Esophagus (tissue), 2 donors: ENCODE results near the gene GIT2. TPM values are rescaled to one million over a fixed set of nuclear protein-coding genes. Genes with fewer than 3 reads are reported as not detected.
A peak's percentile ranks its signal among the peaks of the same experiment; 100 is the strongest.

Source experiments
- H3K27ac ChIP-seq, 2 donors: one replicate each; pipeline ENCODE4 v1.5.1; 2013; ENCODE audit warnings: low read depth in 2 of 2, mild to moderate bottlenecking in 2 of 2, inconsistent platforms in 1 of 2, low read length in 1 of 2, moderate library complexity in 1 of 2
- H3K27me3 ChIP-seq, 2 donors: one replicate each; pipeline ENCODE4 v1.6.1; 2013; ENCODE audit warnings: low read length in 2 of 2, control low read depth in 1 of 2, mild to moderate bottlenecking in 1 of 2; ENCODE audit not compliant: insufficient read depth in 2 of 2, control insufficient read depth in 1 of 2
- H3K36me3 ChIP-seq, 2 donors: one replicate each; pipeline ENCODE4 v1.6.1; 2013; ENCODE audit warnings: low read length in 1 of 2; ENCODE audit not compliant: control insufficient read depth in 2 of 2, insufficient read depth in 2 of 2
- H3K4me1 ChIP-seq, 2 donors: one replicate each; pipeline ENCODE4 v1.6.1; 2013; ENCODE audit warnings: low read length in 1 of 2; ENCODE audit not compliant: control insufficient read depth in 2 of 2, insufficient read depth in 2 of 2
- H3K4me3 ChIP-seq, 2 donors: one replicate each; pipeline ENCODE4 v1.5.1; 2013; ENCODE audit warnings: low read length in 2 of 2, mild to moderate bottlenecking in 2 of 2, low read depth in 1 of 2, moderate library complexity in 1 of 2
- H3K9me3 ChIP-seq, 2 donors: one replicate each; pipeline ENCODE4 v1.6.1; 2013; ENCODE audit warnings: mild to moderate bottlenecking in 2 of 2, low read depth in 1 of 2, low read length in 1 of 2, moderate library complexity in 1 of 2; ENCODE audit not compliant: control insufficient read depth in 2 of 2, insufficient read depth in 1 of 2
- WGBS, 2 donors: extraction: QIAGEN DNeasy Blood & Tissue Kit; methylation state at CpG; one replicate each; pipeline ENCODE4 v1.1.7; 2013; 5-methylcytosine and 5-hydroxymethylcytosine counted together
- polyA plus RNA-seq, 2 donors: library from polyadenylated mRNA; stranded (reverse); fragments of 200-250 nt; gene quantifications; one replicate each; pipeline ENCODE4 v1.2.3, GENCODE V29; 2013
- donor health status: healthy with polysubstance abuse.
- donor health status: Bipolar disorder and iron deficiency.

GIT2 gene
- polyA plus RNA-seq, 2 donors, result 7.4 to 10.6 TPM

DNA sequence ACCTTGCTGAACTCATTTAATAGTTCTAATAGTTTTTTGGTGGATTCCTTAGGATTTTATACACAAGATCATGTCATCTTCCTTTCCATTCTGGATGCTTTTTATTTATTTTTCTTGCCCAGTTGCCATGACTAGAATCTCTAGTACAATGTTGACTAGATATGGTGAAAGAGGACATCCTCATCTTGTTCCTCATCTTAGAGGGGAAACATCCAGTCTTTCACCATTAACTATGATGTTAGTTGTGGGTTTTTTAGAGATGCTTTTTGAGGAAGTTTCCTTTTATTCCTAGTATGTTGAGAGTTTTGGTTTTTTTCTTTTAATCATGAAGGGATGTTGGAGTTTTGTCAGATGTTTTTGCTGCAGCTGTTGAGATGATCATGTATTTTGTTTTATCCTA lies 11.7 kb upstream of the GIT2 start:
- Histone ChIP-seq H3K27ac (no peak overlapping the region), H3K27me3 (no peaks in the 10 kb centered on the region), H3K4me1 (peaks cover 0 to 2% of the 10 kb centered on the region in 2 donors), H3K9me3 (no peaks in the 10 kb centered on the region), H3K36me3 (peaks cover 0 to 3% of the 10 kb centered on the region in 2 donors), H3K4me3 (no peak overlapping the region)

DNA sequence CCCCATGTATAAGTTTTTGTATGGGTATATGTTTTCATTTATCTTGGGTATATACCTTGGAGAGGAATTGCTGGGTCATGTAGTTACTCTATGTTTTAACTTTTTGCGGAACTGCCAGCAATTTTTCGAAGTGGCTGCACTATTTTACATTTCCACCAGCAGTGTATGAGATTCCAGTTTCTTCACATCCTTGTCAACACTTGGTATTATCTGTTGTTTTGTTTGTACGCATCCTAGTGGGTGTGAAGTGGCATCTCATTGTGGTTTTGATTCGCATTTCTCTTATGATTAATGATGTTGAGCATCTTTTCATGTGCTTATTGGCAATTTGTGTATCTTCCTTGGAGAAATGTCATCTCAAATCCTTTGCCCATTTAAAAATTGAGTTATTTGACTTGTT lies 9.9 kb upstream of the GIT2 start:
- no peaks in the 10 kb centered on the region for H3K27me3 ChIP-seq
- H3K4me3 ChIP-seq, result no peak overlapping the region
- no peak overlapping the region for H3K27ac ChIP-seq
- H3K4me1 ChIP-seq, result peaks cover 0 to 2% of the 10 kb centered on the region in 2 donors
- no peaks in the 10 kb centered on the region for H3K9me3 ChIP-seq
- 95 to 97% methylated on average over 4 of the region's 4 CpGs for WGBS, 2 donors
- H3K36me3 ChIP-seq, result no peaks in the 10 kb centered on the region

DNA sequence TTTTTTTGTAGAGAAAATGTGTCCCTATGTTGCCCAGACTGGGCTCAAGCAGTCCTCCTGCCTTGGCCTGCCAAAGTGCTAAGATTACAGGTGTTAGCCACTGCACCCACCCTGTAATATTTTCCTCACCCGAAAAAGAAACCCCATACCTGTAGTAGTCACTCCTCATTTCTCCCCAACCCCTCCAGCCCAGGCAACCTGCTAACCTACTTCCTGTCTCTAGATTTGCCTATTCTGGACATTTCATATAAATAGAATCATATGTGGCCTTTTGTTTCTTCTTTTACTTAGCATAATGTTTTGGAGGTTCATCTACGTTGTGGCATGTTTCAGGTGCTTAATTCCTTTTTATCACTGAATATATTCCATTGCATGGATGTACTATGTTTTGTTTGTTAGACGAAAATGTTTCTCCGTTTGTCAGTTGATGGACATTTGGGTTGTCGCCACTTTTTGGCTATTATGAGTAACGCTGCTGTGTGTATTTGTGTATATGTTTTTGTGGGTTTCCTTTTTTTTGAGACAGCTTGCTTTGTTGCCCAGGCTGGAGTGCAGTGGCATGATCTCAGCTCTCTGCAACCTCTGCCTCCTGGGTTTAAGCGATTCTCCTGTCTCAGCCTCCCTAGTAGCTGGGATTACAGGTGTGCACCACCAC lies 9.3 kb upstream of the GIT2 start:
- H3K27ac ChIP-seq, result no peak overlapping the region
- H3K9me3 ChIP-seq, result no peaks in the 10 kb centered on the region
- no peaks in the 10 kb centered on the region for H3K27me3 ChIP-seq
- peaks cover 0 to 2% of the 10 kb centered on the region in 2 donors for H3K4me1 ChIP-seq
- H3K36me3 ChIP-seq, result no peaks in the 10 kb centered on the region
- 89% methylated on average over 7 of the region's 7 CpGs for WGBS, 2 donors
- H3K4me3 ChIP-seq, result no peak overlapping the region

DNA sequence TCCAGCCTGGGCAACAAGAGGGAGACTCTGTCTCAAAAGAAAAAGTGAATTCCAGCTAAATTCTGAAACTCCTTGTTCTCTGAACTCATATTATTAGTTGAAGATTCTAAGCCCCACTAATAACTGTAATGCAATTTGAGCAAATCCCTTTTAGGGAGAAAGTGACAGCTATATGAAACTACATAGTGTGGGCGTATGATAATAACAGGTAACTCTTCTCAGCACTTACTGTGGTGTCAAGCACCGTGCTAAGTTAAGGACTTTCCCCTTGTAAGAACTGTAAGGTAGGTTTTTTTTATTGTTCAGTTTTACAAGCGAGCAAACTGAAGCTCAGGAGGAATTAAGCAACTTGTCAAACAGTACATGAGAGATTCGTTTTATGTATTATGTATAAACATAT lies 8.4 kb upstream of the GIT2 start:
- no peak overlapping the region for H3K27ac ChIP-seq
- WGBS, 2 donors, result 57 to 73% methylated on average over 4 of the region's 4 CpGs

DNA sequence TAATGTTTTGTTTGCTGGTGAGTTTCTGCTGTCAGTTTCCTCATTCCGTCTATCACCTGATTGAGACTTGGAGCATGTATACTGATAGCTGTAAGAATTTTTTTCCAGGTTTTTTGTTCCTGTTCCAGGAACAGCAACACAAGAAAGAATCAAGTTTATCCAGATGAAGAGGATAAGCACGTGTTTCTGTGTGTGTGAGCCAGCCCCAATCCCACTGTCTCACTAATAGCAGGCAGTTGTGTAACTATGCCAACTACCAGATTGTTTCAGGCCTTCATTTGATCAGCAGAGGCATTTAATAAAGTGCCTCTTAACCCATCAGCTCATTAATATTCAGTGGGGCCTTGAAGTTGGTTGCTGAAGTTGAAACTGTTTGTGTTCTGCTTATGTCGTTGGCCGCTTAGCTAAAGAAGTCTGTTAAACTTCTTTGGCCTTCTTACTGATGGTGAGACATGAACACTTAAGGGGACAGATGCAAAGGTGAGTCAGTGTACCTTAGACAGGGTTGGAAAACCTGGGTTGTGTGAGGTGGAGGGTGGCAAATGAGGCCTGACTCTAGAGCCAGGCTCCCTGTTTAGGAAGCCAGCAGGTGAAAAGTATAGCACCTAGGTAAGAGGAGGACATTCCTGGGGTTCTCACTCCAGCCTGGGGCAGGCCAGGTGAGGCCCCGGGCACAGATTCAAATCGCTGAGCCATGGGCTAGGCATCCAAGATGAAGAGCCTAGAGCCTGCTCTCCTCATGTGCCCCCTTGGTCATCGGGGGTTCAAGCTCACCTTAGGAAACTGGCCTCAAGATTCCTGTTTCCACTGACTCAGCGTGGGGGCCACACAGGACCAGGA lies 6.7 kb upstream of the GIT2 start:
- no peaks in the 10 kb centered on the region for H3K36me3 ChIP-seq
- 74 to 79% methylated on average over 8 of the region's 8 CpGs for WGBS, 2 donors
- H3K27me3 ChIP-seq, result no peaks in the 10 kb centered on the region
- H3K27ac ChIP-seq, result peak overlapping the region in 1 of 2 donors; percentile 37
- no peaks in the 10 kb centered on the region for H3K9me3 ChIP-seq
- H3K4me3 ChIP-seq, result no peak overlapping the region
- H3K4me1 ChIP-seq, result peaks cover 0 to 2% of the 10 kb centered on the region in 2 donors

More for the DNA sequence above, 8.4 kb upstream of the GIT2 start:
- Histone ChIP-seq H3K27me3 (no peaks in the 10 kb centered on the region), H3K36me3 (no peaks in the 10 kb centered on the region), H3K4me1 (peaks cover 0 to 2% of the 10 kb centered on the region in 2 donors), H3K4me3 (no peak overlapping the region), H3K9me3 (no peaks in the 10 kb centered on the region)

DNA sequence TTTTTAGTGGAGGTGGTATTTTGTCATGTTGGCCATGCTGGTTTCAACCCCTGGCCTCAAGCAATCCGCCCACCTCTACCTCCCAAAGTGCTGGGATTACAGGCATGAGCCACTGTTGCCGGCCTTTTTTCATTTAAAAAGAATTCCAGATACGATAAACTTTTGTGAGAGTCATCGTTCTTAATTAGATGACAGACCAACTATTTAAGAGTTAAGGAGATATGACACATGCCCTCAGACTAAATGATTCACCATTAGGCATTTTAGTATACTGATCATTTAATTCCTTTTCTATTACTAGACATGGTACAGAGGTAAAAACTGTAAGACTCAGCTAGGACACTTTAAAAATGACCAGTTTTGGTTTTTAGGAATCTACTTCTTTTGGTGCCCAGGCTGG lies 5.4 kb upstream of the GIT2 start:
- H3K9me3 ChIP-seq, result no peaks in the 10 kb centered on the region
- H3K4me1 ChIP-seq, result peaks cover 0 to 2% of the 10 kb centered on the region in 2 donors
- no peaks in the 10 kb centered on the region for H3K36me3 ChIP-seq
- WGBS, 2 donors, result 65 to 76% methylated on average over 4 of the region's 4 CpGs
- H3K4me3 ChIP-seq, result no peak overlapping the region
- H3K27me3 ChIP-seq, result no peaks in the 10 kb centered on the region
- no peak overlapping the region for H3K27ac ChIP-seq

DNA sequence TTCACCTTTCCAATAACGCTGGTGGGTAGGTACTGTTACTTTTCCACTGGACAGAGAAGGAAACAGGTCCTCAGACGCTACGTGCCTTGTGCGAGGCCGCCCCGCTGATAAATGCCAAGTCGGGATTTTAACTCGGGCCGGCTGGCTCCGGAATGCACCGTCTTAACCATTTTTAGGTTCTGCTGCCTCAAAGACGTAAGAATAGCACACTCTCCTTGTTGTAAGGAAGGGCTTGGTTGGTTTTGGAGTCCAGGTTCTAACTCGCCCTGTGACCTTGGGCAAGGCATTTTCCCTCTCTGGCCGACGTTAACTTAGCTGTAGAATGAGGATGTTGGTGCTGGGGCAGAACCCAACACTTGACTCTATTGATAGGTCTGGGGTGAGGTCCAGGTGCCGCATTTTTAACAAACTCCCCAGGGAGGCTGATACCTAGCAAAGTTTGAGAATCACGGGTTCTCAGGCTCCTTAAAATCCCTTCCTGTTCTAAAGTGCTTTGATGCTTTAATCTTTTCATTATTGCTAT lies 3.9 kb upstream of the GIT2 start:
- Histone ChIP-seq H3K27ac (peak overlapping the region; percentile 75 to 83), H3K27me3 (no peaks in the 10 kb centered on the region), H3K9me3 (no peaks in the 10 kb centered on the region), H3K4me1 (peaks cover 0 to 2% of the 10 kb centered on the region in 2 donors), H3K4me3 (peak overlapping the region; percentile 95), H3K36me3 (no peaks in the 10 kb centered on the region)
- WGBS, 2 donors, result 2% methylated on average over 17 of the region's 17 CpGs

DNA sequence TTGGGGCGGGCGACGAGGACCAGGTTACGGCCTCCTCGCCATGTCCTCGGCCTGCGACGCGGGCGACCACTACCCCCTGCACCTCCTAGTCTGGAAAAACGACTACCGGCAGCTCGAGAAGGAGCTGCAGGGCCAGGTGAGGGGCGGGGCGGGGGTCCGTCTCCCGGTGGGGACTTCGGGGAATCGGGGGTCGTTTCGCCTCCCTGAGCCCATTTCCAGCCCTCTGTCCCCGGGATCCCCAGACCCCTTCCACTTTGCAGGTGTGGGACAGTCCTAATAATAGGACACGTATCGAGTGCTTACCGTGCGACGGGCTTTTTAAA lies 3.4 kb upstream of the GIT2 start:
- no peaks in the 10 kb centered on the region for H3K36me3 ChIP-seq
- no peaks in the 10 kb centered on the region for H3K9me3 ChIP-seq
- peak overlapping the region; percentile 95 for H3K4me3 ChIP-seq
- H3K27ac ChIP-seq, result peak overlapping the region; percentile 75 to 83
- no peaks in the 10 kb centered on the region for H3K27me3 ChIP-seq
- H3K4me1 ChIP-seq, result peaks cover 0 to 2% of the 10 kb centered on the region in 2 donors
- 0% methylated on average over 24 to 27 of the region's 27 CpGs for WGBS, 2 donors

DNA sequence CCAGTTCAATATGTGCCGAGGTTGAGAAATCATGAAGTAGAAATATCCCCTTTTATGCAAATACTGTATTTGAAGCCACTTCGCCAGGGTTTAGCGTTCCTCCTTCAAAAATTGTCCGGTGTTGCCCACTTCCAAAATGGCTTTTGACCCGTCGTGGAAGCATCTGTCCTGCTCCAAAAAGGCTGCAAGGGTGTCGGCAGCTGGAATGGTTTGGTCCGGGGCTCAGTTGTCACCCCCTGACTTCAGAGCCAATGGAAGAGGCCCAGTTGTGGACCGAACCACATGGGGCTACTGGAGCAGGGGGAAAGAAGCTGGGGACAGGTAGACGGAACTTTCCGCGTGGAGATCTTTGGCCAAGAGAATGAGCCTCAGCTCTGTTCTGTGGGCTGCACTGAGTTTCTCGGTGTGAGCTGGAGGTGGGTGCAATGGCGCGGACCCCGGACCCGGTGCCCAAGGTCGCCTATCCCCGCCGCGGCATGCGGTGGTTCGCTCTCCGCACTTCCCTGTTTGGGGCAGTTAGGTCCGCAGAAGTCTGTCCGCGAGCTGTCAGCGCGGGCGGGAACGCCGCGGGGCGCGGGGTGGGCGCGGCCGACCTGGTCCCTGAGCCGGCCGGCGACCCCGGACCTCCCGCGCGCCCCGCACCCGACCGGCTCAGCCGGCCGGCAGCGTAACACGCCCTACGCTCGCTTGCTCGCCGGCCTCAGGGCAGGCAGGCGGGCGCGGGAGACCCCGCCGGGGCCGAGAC lies 2.9 kb upstream of the GIT2 start, which contains the start of gene ANKRD13A:
ANKRD13A (plus strand) TSS at position 527 of the 745 bp plus-strand sequence. CDS start 259 bp downstream, outside the sequence.
- H3K9me3 ChIP-seq, result no peaks in the 10 kb centered on the region
- peak within 1 kb of the TSS; percentile 95 for H3K4me3 ChIP-seq
- H3K4me1 ChIP-seq, result peaks cover 0 to 2% of the 10 kb centered on the region in 2 donors
- 0 to 1% methylated on average over 60 to 62 of the region's 62 CpGs for WGBS, 2 donors
- H3K27ac ChIP-seq, result peak within 1 kb of the TSS; percentile 75 to 83
- H3K36me3 ChIP-seq, result no peaks in the 10 kb centered on the region
- no peaks in the 10 kb centered on the region for H3K27me3 ChIP-seq
